H1 (cell line): ENCODE measurements around the gene NLRC3. TPM values are rescaled to one million over a fixed set of nuclear protein-coding genes. Genes with fewer than 3 reads are reported as not detected.

Experiments
- polyA plus RNA-seq, 7 experiments: library from polyadenylated mRNA; depleted of rRNA in 3 of 7; stranded (reverse) in 5 of 7; unstranded in 2 of 7; fragments of >200 nt in 5 of 7; fragments of 200-250 nt in 2 of 7; gene quantifications; 1 replicate in 5 of 7; 2 replicates in 1 of 7; 4 replicates in 1 of 7; pipeline versions ENCODE4 v1.2.1 to v1.2.3, GENCODE V29; 2011 to 2013; ENCODE audit warnings: missing spikeins in 2 of 7, mixed read lengths in 2 of 7
- total RNA-seq: library from RNA; stranded (reverse); fragmentation: NEBNext Ultra II Directional; extraction: Animal tissue kit (Norgen Biotek cat#: 25700); gene quantifications from 2 replicates; pipeline ENCODE4 v1.2.1, GENCODE V29; 2021

NLRC3 gene
- total and polyA plus RNA-seq, 2 of the 8 experiments (the other 6 are each of a cell fraction or from before 2014, with no cell fraction given) = 0.18 to 0.20 TPM

Other genes with a start within 250 kb of the NLRC3 start
- gene OR2C1, start 221.5 kb downstream of the NLRC3 start, total RNA-seq = not detected in 2 replicates
- gene OR2C1, start 221.5 kb downstream of the NLRC3 start, polyA plus RNA-seq (2011; rRNA removed) = not detected in 2 replicates
- gene ZSCAN32, start 176.4 kb downstream of the NLRC3 start, total RNA-seq = 22.0 and 22.6 TPM in 2 replicates
- 9.6 and 13.4 TPM in 2 replicates for gene ZSCAN32, start 176.4 kb downstream of the NLRC3 start, polyA plus RNA-seq (2011; rRNA removed)
- 12.2 and 12.7 TPM in 2 replicates for gene ZNF174, start 176.2 kb downstream of the NLRC3 start, total RNA-seq
- 9.1 and 10.9 TPM in 2 replicates for gene ZNF174, start 176.2 kb downstream of the NLRC3 start, polyA plus RNA-seq (2011; rRNA removed)
- gene ZNF597, start 133.9 kb downstream of the NLRC3 start, total RNA-seq = 2.3 and 2.6 TPM in 2 replicates
- gene ZNF597, start 133.9 kb downstream of the NLRC3 start, polyA plus RNA-seq (2011; rRNA removed) = 0.63 and 0.68 TPM in 2 replicates
- 47.6 and 48.3 TPM in 2 replicates for gene NAA60, start 133.7 kb downstream of the NLRC3 start, total RNA-seq
- 34.1 and 61.0 TPM in 2 replicates for gene NAA60, start 133.7 kb downstream of the NLRC3 start, polyA plus RNA-seq (2011; rRNA removed)
- gene C16orf90, start 81.9 kb downstream of the NLRC3 start, total RNA-seq = not detected in 2 replicates
- not detected in 2 replicates for gene C16orf90, start 81.9 kb downstream of the NLRC3 start, polyA plus RNA-seq (2011; rRNA removed)
- 11.5 and 15.1 TPM in 2 replicates for gene CLUAP1, start 76.4 kb downstream of the NLRC3 start, total RNA-seq
- gene CLUAP1, start 76.4 kb downstream of the NLRC3 start, polyA plus RNA-seq (2011; rRNA removed) = 4.0 and 4.8 TPM in 2 replicates
- gene SLX4, start 34.2 kb upstream of the NLRC3 start, total RNA-seq = 10.9 and 11.4 TPM in 2 replicates
- gene SLX4, start 34.2 kb upstream of the NLRC3 start, polyA plus RNA-seq (2011; rRNA removed) = 4.4 and 6.1 TPM in 2 replicates
- gene DNASE1, start 77.3 kb upstream of the NLRC3 start, total RNA-seq = 11.5 and 12.3 TPM in 2 replicates
- gene DNASE1, start 77.3 kb upstream of the NLRC3 start, polyA plus RNA-seq (2011; rRNA removed) = 16.7 and 27.7 TPM in 2 replicates
- gene TRAP1, start 140.1 kb upstream of the NLRC3 start, total RNA-seq = 215 and 222 TPM in 2 replicates
- gene TRAP1, start 140.1 kb upstream of the NLRC3 start, polyA plus RNA-seq (2011; rRNA removed) = 283 and 353 TPM in 2 replicates